ENCODE results near the gene BICDL2. TPM values are rescaled to one million over a fixed set of nuclear protein-coding genes. Genes with fewer than 3 reads are reported as not detected.
A peak's percentile ranks its signal among the peaks of the same experiment; 100 is the strongest.

BICDL2 gene
- total RNA-seq, 2 experiments from 2014 or later = 0.20 to 0.23 TPM

DNA sequence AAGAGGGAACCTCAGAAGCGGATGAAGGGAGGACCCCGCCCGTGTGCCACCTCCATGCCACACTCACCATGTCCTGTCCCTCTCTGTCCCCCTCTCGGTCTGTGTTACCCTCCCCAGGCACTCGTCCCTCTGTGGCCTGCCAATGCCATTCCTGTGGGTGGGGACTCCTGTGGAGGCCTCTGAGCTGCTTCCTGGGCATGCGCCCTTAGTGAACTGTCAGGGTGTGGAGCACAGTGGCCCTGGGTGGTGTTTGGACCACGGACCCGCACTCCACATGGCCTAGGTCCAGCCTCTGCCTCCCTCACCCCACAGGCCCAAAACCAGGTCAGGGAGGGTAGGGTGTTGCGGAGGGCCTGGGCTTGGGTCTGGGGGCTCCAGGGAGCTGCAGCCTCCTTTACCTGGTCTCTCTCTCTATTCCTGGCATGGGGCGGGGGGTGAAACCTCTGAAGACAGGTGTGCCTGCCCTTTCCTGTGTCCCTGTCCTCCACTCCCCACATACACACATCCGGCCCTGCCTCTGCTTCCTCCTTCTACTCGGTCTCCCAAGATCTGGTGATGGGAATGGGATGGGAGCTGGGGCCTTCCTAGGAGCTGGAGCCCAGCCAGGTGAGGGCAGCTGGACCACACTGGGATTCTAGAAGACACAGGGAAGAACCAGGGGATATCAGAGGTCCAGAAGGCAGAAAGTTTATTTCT is 45.0 kb downstream of the BICDL2 start:
- no peaks in the 10 kb centered on the region for H3K9me3 Mint-ChIP-seq
- DNase-seq = no peak
- no peaks in the 10 kb centered on the region for H3K36me3 Mint-ChIP-seq (ENCODE audit: low read depth)
- no peak overlapping the region for H3K27ac Mint-ChIP-seq
- H3K27me3 Mint-ChIP-seq = no peaks in the 10 kb centered on the region
- no peak overlapping the region for H3K4me3 Mint-ChIP-seq
- CTCF ChIA-PET = interaction anchor here (0.9 to 2.8 kb wide), 2 partner anchors 12 to 67 kb away, joined by 3 to 8 read pairs; no protein-coding TSS in a partner anchor
- no peaks in the 10 kb centered on the region for H3K4me1 Mint-ChIP-seq
- POLR2A ChIA-PET = no interaction called here

DNA sequence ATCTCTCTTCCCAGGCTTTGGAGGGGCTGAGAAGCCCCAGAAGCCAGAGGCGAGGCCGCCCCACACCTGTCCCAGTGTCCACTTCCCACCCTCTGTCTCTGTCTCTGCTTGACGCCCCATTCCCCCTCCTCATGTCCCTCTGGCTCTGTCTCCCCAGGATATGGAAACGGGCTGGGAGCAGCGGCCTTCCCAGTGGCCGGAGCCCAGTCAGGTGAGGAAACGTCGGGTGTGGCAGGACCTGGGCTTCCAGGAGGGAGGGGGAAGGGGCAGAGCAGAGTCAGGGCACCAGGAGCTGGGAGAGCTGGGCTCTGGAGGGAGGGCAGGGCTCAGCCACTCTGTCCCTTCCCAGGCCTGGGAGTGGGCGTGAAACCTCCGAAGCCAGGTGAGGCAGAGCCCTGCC is 45.9 kb downstream of the BICDL2 start:
- no peak for DNase-seq
- H3K4me1 Mint-ChIP-seq = no peaks in the 10 kb centered on the region
- no peaks in the 10 kb centered on the region for H3K27me3 Mint-ChIP-seq
- no peak overlapping the region for H3K27ac Mint-ChIP-seq
- H3K36me3 Mint-ChIP-seq (ENCODE audit: low read depth) = no peaks in the 10 kb centered on the region
- ChIA-PET POLR2A (no interaction called here), CTCF (interaction anchor here (1.4 to 2.8 kb wide), 2 partner anchors 10 to 13 kb away, joined by 3 to 8 read pairs; no protein-coding TSS in a partner anchor)
- no peaks in the 10 kb centered on the region for H3K9me3 Mint-ChIP-seq
- no peak overlapping the region for H3K4me3 Mint-ChIP-seq

DNA sequence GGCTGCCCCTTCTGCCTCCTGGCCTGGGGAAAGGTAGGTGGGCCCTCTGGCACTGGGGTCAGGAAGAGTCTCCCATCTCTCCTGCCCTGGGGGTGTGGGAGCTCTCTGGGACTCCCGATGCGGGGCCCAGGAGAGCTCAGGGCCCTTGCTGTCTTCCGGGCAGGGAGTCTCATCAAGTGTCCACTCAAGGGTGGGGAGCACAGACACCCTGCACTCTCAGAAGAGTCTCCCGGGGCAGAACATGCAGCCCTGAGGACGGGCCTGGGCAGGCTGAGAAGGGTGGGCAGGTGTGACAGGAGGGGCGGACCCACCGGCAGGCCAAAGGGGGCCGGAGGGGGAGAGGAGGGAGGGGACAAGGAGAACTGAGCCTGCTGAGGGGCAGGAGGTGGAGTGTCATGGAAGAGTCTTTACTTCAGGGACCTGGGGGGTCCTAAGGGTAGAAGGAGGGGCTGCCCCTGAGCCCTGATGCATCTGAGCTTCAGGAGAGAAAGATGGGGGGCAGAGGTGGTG is 48.1 kb downstream of the BICDL2 start:
- ChIA-PET POLR2A (no interaction called here), CTCF (interaction anchor here (0.9 to 1.8 kb wide), 2 partner anchors 13 to 23 kb away, joined by 3 to 4 read pairs; no protein-coding TSS in a partner anchor)
- no peak for DNase-seq

DNA sequence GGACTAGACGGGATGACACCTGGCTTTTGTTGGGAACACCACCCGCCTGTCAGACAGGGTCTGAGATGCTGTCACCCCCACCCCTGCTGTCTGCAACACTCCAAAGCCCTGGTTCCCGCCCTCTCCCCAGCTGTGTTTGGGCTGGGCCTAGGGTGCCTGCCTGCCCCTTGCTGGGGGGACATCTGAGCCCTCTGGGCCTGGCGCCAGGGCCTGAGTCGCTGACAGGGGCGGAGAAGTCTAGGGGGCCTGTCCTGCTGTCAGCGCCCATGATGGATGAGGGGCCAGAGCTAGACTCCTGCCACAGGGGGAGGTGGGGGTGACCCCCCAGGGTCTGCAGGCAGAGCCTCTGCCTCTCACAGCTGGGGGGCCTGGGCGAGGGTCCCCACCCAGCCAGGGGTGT is 48.9 kb downstream of the BICDL2 start:
- Mint-ChIP-seq H3K36me3 (ENCODE audit: low read depth) (no peaks in the 10 kb centered on the region), H3K27ac (no peak overlapping the region), H3K9me3 (no peaks in the 10 kb centered on the region), H3K27me3 (no peaks in the 10 kb centered on the region), H3K4me1 (peaks cover 8% of the 10 kb centered on the region), H3K4me3 (no peak overlapping the region)
- CTCF ChIA-PET = interaction anchor here (1.0 to 1.8 kb wide), 3 partner anchors 12 to 16 kb away, joined by 3 to 4 read pairs (median 3); no protein-coding TSS in a partner anchor
- POLR2A ChIA-PET = no interaction called here
- no peak for DNase-seq

More for the DNA sequence above, 48.1 kb downstream of the BICDL2 start:
- H3K27me3 Mint-ChIP-seq = no peaks in the 10 kb centered on the region
- peaks cover 6% of the 10 kb centered on the region for H3K4me1 Mint-ChIP-seq
- no peaks in the 10 kb centered on the region for H3K9me3 Mint-ChIP-seq
- no peak overlapping the region for H3K4me3 Mint-ChIP-seq
- H3K36me3 Mint-ChIP-seq (ENCODE audit: low read depth) = no peaks in the 10 kb centered on the region
- H3K27ac Mint-ChIP-seq = no peak overlapping the region

DNA sequence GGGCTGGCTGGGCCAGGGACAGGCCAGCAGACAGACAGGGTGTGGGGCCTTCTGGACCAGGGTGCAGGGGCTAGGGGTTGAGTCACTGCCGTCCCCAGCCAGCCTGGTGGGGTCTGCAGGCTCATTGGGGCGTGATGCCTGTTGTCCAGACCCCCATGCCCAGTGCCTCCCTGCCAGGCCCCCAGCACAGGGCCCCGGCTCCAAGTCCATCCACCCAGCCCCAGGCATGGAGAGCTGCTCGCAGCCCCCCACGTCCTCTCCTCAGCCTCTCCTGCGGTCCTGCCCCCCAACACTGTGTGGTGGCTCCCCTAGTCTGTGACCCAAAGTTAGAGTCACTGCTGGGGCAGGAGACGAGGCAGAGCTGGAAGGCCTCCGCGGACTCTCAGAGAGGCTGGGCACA is 49.5 kb downstream of the BICDL2 start:
- Mint-ChIP-seq H3K9me3 (no peaks in the 10 kb centered on the region), H3K4me1 (peaks cover 10% of the 10 kb centered on the region), H3K27ac (no peak overlapping the region), H3K36me3 (ENCODE audit: low read depth) (no peaks in the 10 kb centered on the region), H3K27me3 (no peaks in the 10 kb centered on the region), H3K4me3 (no peak overlapping the region)
- POLR2A ChIA-PET = no interaction called here
- no peak for DNase-seq
- CTCF ChIA-PET = interaction anchor here (1.0 to 1.8 kb wide), 3 partner anchors 12 to 17 kb away, joined by 3 to 4 read pairs (median 3); no protein-coding TSS in a partner anchor

DNA sequence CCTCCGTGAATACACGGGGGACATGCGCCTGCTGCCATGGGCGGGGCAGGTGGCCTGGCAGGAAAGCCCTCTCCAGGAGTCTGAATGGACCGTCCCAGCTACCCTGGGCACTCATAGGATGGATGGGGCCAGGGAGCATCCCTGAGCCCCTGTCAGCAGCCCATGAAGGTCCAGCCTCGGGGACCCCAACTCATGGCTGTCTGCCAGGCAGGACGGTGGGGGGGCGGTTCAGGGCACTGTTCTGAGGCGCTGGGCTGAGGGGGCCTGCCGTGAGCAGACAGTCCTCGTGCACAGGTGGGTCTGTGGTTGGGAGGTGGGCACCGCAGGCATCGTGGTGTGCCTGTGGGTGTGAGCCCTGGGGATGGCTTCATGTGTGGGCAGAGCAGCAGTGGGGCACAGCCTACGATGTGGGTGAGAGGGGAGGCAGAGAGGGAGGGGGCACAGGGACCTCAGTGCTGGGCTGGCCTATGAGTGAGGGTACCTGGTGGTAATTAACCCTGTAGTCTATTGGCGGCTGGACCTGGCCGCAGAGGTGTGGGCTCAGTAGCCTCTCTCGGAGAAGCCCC is 50.0 kb downstream of the BICDL2 start:
- Mint-ChIP-seq H3K27ac (no peak overlapping the region), H3K4me3 (no peak overlapping the region), H3K27me3 (no peaks in the 10 kb centered on the region), H3K4me1 (peaks cover 14% of the 10 kb centered on the region), H3K9me3 (no peaks in the 10 kb centered on the region), H3K36me3 (ENCODE audit: low read depth) (no peaks in the 10 kb centered on the region)
- no peak for DNase-seq
- CTCF ChIA-PET = interaction anchor here (1.8 kb wide), 1 partner anchor 11 kb away, joined by 4 read pairs; no protein-coding TSS in a partner anchor
- POLR2A ChIA-PET = no interaction called here

DNA sequence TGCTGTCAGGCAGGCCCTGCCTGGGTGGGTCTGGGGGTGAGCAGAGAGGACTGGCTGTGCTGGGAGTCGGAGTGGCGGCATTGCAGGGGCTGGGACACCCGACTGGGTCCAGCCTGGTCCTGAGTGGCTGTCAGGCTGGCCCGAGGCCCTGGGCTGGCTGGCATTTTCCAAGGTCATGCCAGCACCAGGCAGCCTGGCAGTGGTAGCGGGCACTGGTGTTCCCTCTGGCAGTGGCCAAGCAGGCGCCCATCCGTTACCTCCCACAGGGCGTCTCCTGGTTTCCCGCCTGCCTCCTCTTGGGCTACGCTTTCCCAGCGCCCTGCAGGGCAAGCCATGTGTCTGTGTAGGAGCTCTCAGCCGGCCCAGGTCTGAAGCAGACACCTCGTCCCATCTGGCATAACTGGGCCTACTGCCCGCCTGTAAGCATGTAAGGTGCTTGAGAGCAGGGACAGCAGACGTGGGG is 50.8 kb downstream of the BICDL2 start:
- ChIA-PET CTCF (interaction anchor here (1.1 kb wide), 1 partner anchor 16 kb away, joined by 3 read pairs; no protein-coding TSS in a partner anchor), POLR2A (no interaction called here)
- no peaks in the 10 kb centered on the region for H3K36me3 Mint-ChIP-seq (ENCODE audit: low read depth)
- H3K27me3 Mint-ChIP-seq = no peaks in the 10 kb centered on the region
- H3K4me3 Mint-ChIP-seq = no peak overlapping the region
- DNase-seq = no peak
- no peaks in the 10 kb centered on the region for H3K9me3 Mint-ChIP-seq
- H3K27ac Mint-ChIP-seq = no peak overlapping the region
- peaks cover 22% of the 10 kb centered on the region for H3K4me1 Mint-ChIP-seq

DNA sequence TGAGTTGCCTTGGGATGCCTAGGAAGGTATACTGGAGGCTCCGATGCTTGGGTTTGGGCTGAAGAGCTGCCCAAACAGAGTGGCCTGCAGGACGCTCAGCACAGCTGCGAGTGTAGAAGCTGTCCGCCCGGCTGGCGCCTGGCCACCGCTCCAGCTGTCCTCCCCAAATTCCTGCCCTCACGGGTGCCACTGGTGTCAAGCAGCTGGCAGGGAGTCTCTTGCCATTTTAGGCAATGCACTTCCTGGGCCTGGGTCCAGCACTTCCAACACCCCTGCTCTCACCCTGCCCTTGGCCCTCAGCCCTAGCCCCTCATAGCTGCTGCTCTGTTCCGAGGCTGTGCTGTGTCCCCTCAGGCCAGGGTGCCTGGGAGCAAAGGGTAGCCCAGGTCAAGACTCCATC is 51.3 kb downstream of the BICDL2 start:
- H3K4me1 Mint-ChIP-seq = peaks cover 24% of the 10 kb centered on the region
- no peak overlapping the region for H3K4me3 Mint-ChIP-seq
- H3K27me3 Mint-ChIP-seq = no peaks in the 10 kb centered on the region
- H3K36me3 Mint-ChIP-seq (ENCODE audit: low read depth) = no peaks in the 10 kb centered on the region
- H3K9me3 Mint-ChIP-seq = no peaks in the 10 kb centered on the region
- ChIA-PET CTCF (interaction anchor here (1.1 to 1.4 kb wide), 2 partner anchors 15 to 18 kb away, joined by 3 to 5 read pairs; no protein-coding TSS in a partner anchor), POLR2A (no interaction called here)
- no peak overlapping the region for H3K27ac Mint-ChIP-seq
- no peak for DNase-seq

DNA sequence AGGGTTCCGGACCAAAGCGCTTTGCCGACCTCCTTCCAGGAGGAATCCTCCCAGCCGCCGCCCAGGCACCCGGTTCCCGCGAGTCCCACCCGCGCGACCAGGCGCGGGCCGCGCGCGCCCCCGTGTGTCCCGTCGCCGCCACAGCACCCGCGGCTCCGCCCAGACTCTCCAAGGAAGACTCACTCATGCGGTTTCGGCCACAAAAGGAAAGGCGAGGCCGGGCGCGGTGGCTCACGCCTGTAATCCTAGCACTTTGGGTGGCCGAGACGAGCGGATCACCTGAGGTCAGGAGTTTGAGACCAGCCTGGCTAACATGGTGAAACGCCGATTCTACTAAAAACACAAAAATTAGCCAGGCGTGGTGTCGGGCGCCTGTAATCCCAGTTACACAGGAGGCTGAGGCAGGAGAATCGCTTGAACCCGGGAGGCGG is 53.0 kb downstream of the BICDL2 start:
- Mint-ChIP-seq H3K9me3 (no peaks in the 10 kb centered on the region), H3K27me3 (no peaks in the 10 kb centered on the region), H3K4me1 (peaks cover 27% of the 10 kb centered on the region), H3K36me3 (ENCODE audit: low read depth) (no peaks in the 10 kb centered on the region), H3K27ac (peak overlapping the region; percentile 54), H3K4me3 (peak overlapping the region; percentile 44)
- DNase-seq = peak; percentile 72
- ChIA-PET POLR2A (no interaction called here), CTCF (interaction anchor here (1.0 to 1.6 kb wide), 3 partner anchors 10 to 44 kb away, joined by 3 to 4 read pairs (median 4); no protein-coding TSS in a partner anchor)

DNA sequence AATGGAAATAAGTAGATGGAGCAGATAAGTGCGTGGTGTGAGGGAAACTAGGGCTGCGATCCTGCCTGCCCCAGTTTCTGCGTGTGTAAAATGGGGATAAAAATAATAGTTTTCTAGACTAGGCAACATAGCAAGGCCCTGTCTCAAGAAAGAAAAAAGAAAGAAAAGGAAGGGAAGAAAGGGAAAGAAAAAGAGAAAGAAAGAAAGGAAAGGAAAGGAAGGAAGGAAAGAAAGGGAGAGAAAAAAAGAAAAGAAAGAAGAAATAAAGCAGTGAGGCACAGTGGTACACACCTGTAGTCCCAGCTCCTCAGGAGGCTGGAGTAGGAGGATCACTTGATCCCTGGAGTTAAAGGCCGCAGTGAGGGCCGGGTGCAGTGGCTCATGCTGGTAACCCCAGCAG is 54.3 kb downstream of the BICDL2 start:
- POLR2A ChIA-PET = no interaction called here
- no peak overlapping the region for H3K27ac Mint-ChIP-seq
- H3K4me3 Mint-ChIP-seq = peak overlapping the region; percentile 89
- no peak for DNase-seq
- peaks cover 5% of the 10 kb centered on the region for H3K36me3 Mint-ChIP-seq (ENCODE audit: low read depth)
- CTCF ChIA-PET = interaction anchor here (0.7 to 1.5 kb wide), 4 partner anchors 9 to 155 kb away, joined by 3 to 4 read pairs (median 3); no protein-coding TSS in a partner anchor
- H3K27me3 Mint-ChIP-seq = no peaks in the 10 kb centered on the region
- no peaks in the 10 kb centered on the region for H3K9me3 Mint-ChIP-seq
- peaks cover 38% of the 10 kb centered on the region for H3K4me1 Mint-ChIP-seq

DNA sequence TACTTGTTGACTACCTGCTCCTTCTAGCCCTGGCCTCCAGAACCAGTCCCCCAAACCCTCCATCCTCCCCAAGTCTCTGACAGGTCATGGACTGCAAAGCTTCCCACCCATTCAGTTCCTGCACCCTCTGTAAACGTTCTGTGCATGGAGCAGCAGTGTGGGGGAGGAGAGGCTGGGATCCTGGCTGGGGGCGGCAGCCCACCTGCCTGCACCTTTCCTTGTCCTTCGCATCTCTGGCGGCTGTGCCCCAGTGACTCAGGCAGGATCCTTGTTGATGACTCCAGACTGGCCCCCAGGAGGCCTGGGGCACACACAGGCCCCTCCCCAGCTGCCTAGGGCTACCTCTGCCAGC is 54.9 kb downstream of the BICDL2 start:
- no peaks in the 10 kb centered on the region for H3K27me3 Mint-ChIP-seq
- peak overlapping the region; percentile 89 for H3K4me3 Mint-ChIP-seq
- H3K4me1 Mint-ChIP-seq = peaks cover 43% of the 10 kb centered on the region
- H3K27ac Mint-ChIP-seq = peak overlapping the region; percentile 88
- peaks cover 5% of the 10 kb centered on the region for H3K36me3 Mint-ChIP-seq (ENCODE audit: low read depth)
- no peaks in the 10 kb centered on the region for H3K9me3 Mint-ChIP-seq
- no peak for DNase-seq
- CTCF ChIA-PET = interaction anchor here (0.9 to 4.2 kb wide), 2 partner anchors 47 to 113 kb away, joined by 3 to 16 read pairs; no protein-coding TSS in a partner anchor
- POLR2A ChIA-PET = no interaction called here

DNA sequence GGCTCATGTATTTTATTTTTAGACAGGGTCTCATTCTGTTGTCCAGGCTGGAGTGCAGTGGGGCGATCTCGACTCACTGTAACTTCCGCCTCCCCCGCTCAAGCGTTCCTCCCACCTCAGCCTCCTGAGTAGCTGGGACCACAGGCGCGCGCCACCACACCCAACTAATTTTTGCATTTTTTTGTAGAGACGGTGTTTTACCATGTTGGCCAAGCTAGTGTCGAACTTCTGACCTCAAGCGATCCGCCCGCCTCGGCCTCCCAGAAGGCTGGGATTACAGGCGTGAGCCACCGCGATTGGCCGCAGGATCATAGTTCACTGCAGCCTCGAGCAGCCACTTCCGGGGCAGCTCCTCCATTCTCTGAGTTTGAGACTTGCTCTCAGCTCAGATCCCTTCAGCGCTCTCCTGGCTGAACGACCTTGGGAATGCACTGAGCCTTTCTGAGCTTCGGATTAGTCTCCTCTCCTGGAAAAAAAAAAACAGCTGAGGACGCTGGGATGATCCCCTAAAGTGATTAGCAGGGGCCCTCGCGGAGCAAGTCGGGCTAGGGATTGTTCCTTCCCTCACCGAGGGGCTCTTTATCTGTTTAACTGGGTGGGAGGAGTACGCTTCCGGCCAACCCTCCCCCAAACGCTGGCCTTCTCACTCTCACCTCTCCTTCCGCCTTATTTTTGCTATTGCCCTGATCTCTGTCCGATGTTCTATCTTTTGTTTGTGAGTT is 55.4 kb downstream of the BICDL2 start:
- no peaks in the 10 kb centered on the region for H3K9me3 Mint-ChIP-seq
- H3K27ac Mint-ChIP-seq = peak overlapping the region; percentile 88
- ChIA-PET CTCF (interaction anchor here (0.9 to 4.2 kb wide), 5 partner anchors 12 to 120 kb away, joined by 3 to 19 read pairs (median 4); partner anchors contain the start of gene PAQR4), POLR2A (interaction anchor here (0.6 kb wide), 1 partner anchor 26 kb away, joined by 3 read pairs; no protein-coding TSS in a partner anchor)
- H3K4me1 Mint-ChIP-seq = peaks cover 44% of the 10 kb centered on the region
- no peak for DNase-seq
- peaks cover 5% of the 10 kb centered on the region for H3K36me3 Mint-ChIP-seq (ENCODE audit: low read depth)
- H3K27me3 Mint-ChIP-seq = no peaks in the 10 kb centered on the region
- H3K4me3 Mint-ChIP-seq = peak overlapping the region; percentile 89
